HepG2 (cell line): ENCODE results near the gene MOK.

Source experiments
- ATF7-NPFF ChIP-seq: sonication (generic); formaldehyde crosslinking; IDR thresholded peaks from 2 replicates; pipeline ENCODE4 v1.8.1; 2023; ENCODE audit warnings: mild to moderate bottlenecking, low read depth, missing genetic modification reagents, moderate library complexity
- MYC ChIP-seq: sonication (generic); formaldehyde crosslinking; IDR thresholded peaks from 2 replicates; pipeline ENCODE4 v1.9.0; 2021; ENCODE audit warnings: missing genetic modification reagents, borderline replicate concordance
- PCBP1 ChIP-seq: fragments of 200-400 bp; formaldehyde crosslinking; IDR thresholded peaks from 2 replicates; pipeline ENCODE4 v1.6.1; 2017; ENCODE audit warnings: mild to moderate bottlenecking, low read depth, low read length, borderline replicate concordance
- ZNF274 ChIP-seq: sonication (generic); formaldehyde crosslinking; IDR thresholded peaks from 2 replicates; pipeline ENCODE4 v1.5.1; 2020; ENCODE audit warnings: mild to moderate bottlenecking, missing genetic modification reagents
- ZNF446 ChIP-seq: sonication (generic); formaldehyde crosslinking; IDR thresholded peaks from 2 replicates; pipeline ENCODE4 v1.5.0; 2020; ENCODE audit warnings: mild to moderate bottlenecking, missing genetic modification reagents
- ZNF768 ChIP-seq: sonication (generic); formaldehyde crosslinking; IDR thresholded peaks from 2 replicates; pipeline ENCODE4 v1.4.0; 2020; ENCODE audit warnings: missing genetic modification reagents
- ZNF83 ChIP-seq: sonication (generic); formaldehyde crosslinking; IDR thresholded peaks from 2 replicates; pipeline ENCODE4 v1.4.0; 2020; ENCODE audit warnings: missing genetic modification reagents, mild to moderate bottlenecking, borderline replicate concordance
- ZSCAN12 ChIP-seq: sonication (generic); formaldehyde crosslinking; IDR thresholded peaks from 2 replicates; pipeline ENCODE4 v1.9.0; 2021; ENCODE audit warnings: mild to moderate bottlenecking, missing genetic modification reagents
- TF ChIP-seq, protein P1 (sequence below): sonication (generic); formaldehyde crosslinking; IDR thresholded peaks from 2 replicates; pipeline ENCODE4 v1.4.0; 2020; ENCODE audit warnings: missing genetic modification reagents
- TF ChIP-seq, protein P2 (sequence below): sonication (generic); formaldehyde crosslinking; IDR thresholded peaks from 2 replicates; pipeline ENCODE4 v1.4.0; 2020; ENCODE audit warnings: missing genetic modification reagents
- TF ChIP-seq, protein P3 (sequence below): sonication (generic); formaldehyde crosslinking; IDR thresholded peaks from 2 replicates; pipeline ENCODE4 v1.5.0; 2020; ENCODE audit warnings: missing genetic modification reagents
- TF ChIP-seq, protein P4 (sequence below): sonication (generic); formaldehyde crosslinking; IDR thresholded peaks from 2 replicates; pipeline ENCODE4 v1.5.0; 2020; ENCODE audit warnings: mild to moderate bottlenecking, missing genetic modification reagents, moderate library complexity

DNA sequence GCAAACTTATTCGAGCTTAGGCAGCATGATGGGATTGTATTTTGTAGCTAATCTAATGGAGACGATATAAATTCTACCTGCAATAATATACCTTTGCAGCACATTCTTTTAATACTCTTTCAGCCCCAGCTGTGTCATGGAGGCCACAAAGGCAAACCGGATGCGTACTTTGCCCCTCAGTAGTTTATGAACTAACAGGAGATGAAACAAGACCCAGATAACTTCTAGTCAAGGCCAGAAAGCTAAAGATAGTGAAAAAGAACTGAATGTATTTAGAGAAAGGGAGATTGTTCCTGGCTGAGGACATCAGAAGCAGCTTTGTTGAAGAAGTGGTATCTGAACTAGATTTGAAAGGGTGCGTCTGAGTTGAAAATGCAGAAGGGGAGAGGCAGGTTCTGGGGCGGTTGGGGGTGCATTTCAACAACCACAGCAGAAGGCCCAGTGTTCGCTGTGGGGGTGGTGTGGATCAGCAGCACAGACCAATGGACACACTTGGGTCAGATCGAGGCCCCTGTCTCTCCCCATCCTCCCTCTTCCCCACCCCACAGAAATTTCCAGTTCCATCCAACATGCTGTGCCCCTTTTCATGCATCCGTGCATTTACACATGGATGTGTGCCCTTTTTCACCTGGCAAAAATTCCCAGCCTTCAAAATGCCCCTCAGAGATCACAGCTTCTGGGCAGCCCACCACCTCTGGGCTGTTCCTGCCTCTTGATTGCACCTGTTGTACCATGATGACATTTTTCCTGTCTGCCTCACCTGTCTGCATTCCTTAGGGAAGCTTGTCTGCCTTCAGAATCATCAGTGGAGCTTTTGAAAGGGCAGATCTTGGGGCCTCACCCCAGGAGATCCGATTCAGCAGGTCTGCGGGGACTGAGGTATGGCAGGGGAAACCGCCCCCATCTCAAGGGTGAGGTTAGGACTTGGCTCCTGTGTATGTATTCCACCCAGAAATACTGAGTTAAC is 16.8 kb upstream of the MOK start:
- no peak for TF ChIP-seq ZNF446 (CRISPR knock-in tag)
- TF ChIP-seq ATF7-NPFF (CRISPR knock-in tag) = 0 out of 2 replicates have a peak, but pooled peaks have one; percentile 28
- no peak for TF ChIP-seq ZSCAN12 (CRISPR knock-in tag)
- no peak for TF ChIP-seq ZNF274 (CRISPR knock-in tag)
- TF ChIP-seq, protein P1, sequence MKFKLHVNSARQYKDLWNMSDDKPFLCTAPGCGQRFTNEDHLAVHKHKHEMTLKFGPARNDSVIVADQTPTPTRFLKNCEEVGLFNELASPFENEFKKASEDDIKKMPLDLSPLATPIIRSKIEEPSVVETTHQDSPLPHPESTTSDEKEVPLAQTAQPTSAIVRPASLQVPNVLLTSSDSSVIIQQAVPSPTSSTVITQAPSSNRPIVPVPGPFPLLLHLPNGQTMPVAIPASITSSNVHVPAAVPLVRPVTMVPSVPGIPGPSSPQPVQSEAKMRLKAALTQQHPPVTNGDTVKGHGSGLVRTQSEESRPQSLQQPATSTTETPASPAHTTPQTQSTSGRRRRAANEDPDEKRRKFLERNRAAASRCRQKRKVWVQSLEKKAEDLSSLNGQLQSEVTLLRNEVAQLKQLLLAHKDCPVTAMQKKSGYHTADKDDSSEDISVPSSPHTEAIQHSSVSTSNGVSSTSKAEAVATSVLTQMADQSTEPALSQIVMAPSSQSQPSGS = no peak
- TF ChIP-seq, protein P2, sequence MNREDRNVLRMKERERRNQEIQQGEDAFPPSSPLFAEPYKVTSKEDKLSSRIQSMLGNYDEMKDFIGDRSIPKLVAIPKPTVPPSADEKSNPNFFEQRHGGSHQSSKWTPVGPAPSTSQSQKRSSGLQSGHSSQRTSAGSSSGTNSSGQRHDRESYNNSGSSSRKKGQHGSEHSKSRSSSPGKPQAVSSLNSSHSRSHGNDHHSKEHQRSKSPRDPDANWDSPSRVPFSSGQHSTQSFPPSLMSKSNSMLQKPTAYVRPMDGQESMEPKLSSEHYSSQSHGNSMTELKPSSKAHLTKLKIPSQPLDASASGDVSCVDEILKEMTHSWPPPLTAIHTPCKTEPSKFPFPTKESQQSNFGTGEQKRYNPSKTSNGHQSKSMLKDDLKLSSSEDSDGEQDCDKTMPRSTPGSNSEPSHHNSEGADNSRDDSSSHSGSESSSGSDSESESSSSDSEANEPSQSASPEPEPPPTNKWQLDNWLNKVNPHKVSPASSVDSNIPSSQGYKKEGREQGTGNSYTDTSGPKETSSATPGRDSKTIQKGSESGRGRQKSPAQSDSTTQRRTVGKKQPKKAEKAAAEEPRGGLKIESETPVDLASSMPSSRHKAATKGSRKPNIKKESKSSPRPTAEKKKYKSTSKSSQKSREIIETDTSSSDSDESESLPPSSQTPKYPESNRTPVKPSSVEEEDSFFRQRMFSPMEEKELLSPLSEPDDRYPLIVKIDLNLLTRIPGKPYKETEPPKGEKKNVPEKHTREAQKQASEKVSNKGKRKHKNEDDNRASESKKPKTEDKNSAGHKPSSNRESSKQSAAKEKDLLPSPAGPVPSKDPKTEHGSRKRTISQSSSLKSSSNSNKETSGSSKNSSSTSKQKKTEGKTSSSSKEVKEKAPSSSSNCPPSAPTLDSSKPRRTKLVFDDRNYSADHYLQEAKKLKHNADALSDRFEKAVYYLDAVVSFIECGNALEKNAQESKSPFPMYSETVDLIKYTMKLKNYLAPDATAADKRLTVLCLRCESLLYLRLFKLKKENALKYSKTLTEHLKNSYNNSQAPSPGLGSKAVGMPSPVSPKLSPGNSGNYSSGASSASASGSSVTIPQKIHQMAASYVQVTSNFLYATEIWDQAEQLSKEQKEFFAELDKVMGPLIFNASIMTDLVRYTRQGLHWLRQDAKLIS (CRISPR knock-in tag) = no peak
- TF ChIP-seq, protein P3, sequence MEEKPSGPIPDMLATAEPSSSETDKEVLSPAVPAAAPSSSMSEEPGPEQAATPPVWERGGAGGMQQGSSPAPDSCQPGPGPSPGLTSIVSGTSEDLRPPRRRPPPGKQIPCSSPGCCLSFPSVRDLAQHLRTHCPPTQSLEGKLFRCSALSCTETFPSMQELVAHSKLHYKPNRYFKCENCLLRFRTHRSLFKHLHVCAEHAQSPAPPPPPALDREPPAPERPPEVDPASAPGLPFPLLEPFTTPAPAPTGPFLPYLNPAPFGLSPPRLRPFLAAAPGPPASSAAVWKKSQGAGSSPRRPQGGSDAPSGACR (CRISPR knock-in tag) = no peak
- TF ChIP-seq, protein P4, sequence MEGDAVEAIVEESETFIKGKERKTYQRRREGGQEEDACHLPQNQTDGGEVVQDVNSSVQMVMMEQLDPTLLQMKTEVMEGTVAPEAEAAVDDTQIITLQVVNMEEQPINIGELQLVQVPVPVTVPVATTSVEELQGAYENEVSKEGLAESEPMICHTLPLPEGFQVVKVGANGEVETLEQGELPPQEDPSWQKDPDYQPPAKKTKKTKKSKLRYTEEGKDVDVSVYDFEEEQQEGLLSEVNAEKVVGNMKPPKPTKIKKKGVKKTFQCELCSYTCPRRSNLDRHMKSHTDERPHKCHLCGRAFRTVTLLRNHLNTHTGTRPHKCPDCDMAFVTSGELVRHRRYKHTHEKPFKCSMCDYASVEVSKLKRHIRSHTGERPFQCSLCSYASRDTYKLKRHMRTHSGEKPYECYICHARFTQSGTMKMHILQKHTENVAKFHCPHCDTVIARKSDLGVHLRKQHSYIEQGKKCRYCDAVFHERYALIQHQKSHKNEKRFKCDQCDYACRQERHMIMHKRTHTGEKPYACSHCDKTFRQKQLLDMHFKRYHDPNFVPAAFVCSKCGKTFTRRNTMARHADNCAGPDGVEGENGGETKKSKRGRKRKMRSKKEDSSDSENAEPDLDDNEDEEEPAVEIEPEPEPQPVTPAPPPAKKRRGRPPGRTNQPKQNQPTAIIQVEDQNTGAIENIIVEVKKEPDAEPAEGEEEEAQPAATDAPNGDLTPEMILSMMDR (CRISPR knock-in tag) = no peak
- no peak; the same call in 1 of the 2 replicates for TF ChIP-seq MYC
- TF ChIP-seq ZNF83 (CRISPR knock-in tag) = no peak
- no peak for TF ChIP-seq PCBP1
- no peak for TF ChIP-seq ZNF768 (CRISPR knock-in tag)
